Endothelial cell (in vitro differentiated cells): ENCODE measurements around the gene LCN9. TPM values are rescaled to one million over a fixed set of nuclear protein-coding genes. Genes with fewer than 3 reads are reported as not detected.
"Not testable (repeated sequence)": the region's sequence is repeated elsewhere in the genome, so short reads cannot be mapped to it uniquely, and the experiment has no call there.

Source experiments
- DNase-seq: peaks from one replicate; pipeline ENCODE4 v3.0.0; 2021; ENCODE audit warnings: low spot score
- H3K27ac Mint-ChIP-seq: one replicate; pipeline ENCODE4 v1.8.0; 2021; ENCODE audit warnings: mixed read lengths, inconsistent platforms; ENCODE audit not compliant: unreplicated experiment
- H3K27me3 Mint-ChIP-seq: one replicate; pipeline ENCODE4 v1.8.0; 2021; ENCODE audit warnings: mild to moderate bottlenecking, moderate library complexity, mixed read lengths, inconsistent platforms; ENCODE audit not compliant: unreplicated experiment
- H3K36me3 Mint-ChIP-seq: one replicate; pipeline ENCODE4 v1.8.0; 2021; ENCODE audit warnings: mild to moderate bottlenecking, low read depth, mixed read lengths, inconsistent platforms; ENCODE audit not compliant: unreplicated experiment
- H3K4me1 Mint-ChIP-seq: one replicate; pipeline ENCODE4 v1.8.0; 2021; ENCODE audit warnings: mild to moderate bottlenecking, mixed read lengths, inconsistent platforms; ENCODE audit not compliant: unreplicated experiment
- H3K4me3 Mint-ChIP-seq: one replicate; pipeline ENCODE4 v1.8.0; 2021; ENCODE audit warnings: mild to moderate bottlenecking, mixed read lengths, inconsistent platforms; ENCODE audit not compliant: unreplicated experiment
- H3K9me3 Mint-ChIP-seq: one replicate; pipeline ENCODE4 v1.8.0; 2021; ENCODE audit warnings: mixed read lengths, inconsistent platforms; ENCODE audit not compliant: unreplicated experiment
- CTCF ChIP-seq: fragments of 200-600 bp; sonication (generic); IDR thresholded peaks from one replicate; pipeline ENCODE4 v1.5.0; 2021; ENCODE audit warnings: antibody characterized with exemption; ENCODE audit not compliant: unreplicated experiment
- total RNA-seq: library from RNA; stranded (reverse); fragmentation: NEBNext Ultra II Directional; extraction: Animal tissue kit (Norgen Biotek cat#: 25700); gene quantifications from one replicate; pipeline ENCODE4 v1.2.1, GENCODE V29; 2021; ENCODE audit not compliant: unreplicated experiment

Gene LCN9
- total RNA-seq, 1 donor from 2014 or later = not detected

GRCh38 chr9:135620558-135620957, 42.6 kb upstream of the LCN9 start:
- Mint-ChIP-seq H3K4me3 (no peak overlapping the region), H3K27ac (no peak overlapping the region)

GRCh38 chr9:135622415-135623020, 40.6 kb upstream of the LCN9 start:
- no peak overlapping the region for H3K4me3 Mint-ChIP-seq
- no peaks in the 10 kb centered on the region for H3K9me3 Mint-ChIP-seq
- no peaks in the 10 kb centered on the region for H3K36me3 Mint-ChIP-seq
- no peaks in the 10 kb centered on the region for H3K4me1 Mint-ChIP-seq
- no peak overlapping the region for H3K27ac Mint-ChIP-seq
- peaks cover 1% of the 10 kb centered on the region for H3K27me3 Mint-ChIP-seq
- DNase-seq = no peak
- no peak for TF ChIP-seq CTCF

More at GRCh38 chr9:135620558-135620957, 42.6 kb upstream of the LCN9 start:
- DNase-seq = no peak
- H3K36me3 Mint-ChIP-seq = no peaks in the 10 kb centered on the region
- H3K4me1 Mint-ChIP-seq = no peaks in the 10 kb centered on the region
- no peaks in the 10 kb centered on the region for H3K27me3 Mint-ChIP-seq
- no peaks in the 10 kb centered on the region for H3K9me3 Mint-ChIP-seq
- TF ChIP-seq CTCF = no peak

- H3K27me3 Mint-ChIP-seq = peaks cover 1% of the 10 kb centered on the region
- H3K27ac Mint-ChIP-seq = no peak overlapping the region
- no peaks in the 10 kb centered on the region for H3K4me1 Mint-ChIP-seq
- no peak for DNase-seq
- H3K9me3 Mint-ChIP-seq = no peaks in the 10 kb centered on the region
- TF ChIP-seq CTCF = no peak
- no peaks in the 10 kb centered on the region for H3K36me3 Mint-ChIP-seq
- no peak overlapping the region for H3K4me3 Mint-ChIP-seq
Measured at GRCh38 chr9:135624282-135624681, 38.8 kb upstream of the LCN9 start.

GRCh38 chr9:135632841-135633240, 30.3 kb upstream of the LCN9 start:
- no peak for DNase-seq
- Mint-ChIP-seq H3K4me1 (no peaks in the 10 kb centered on the region), H3K4me3 (no peak overlapping the region), H3K36me3 (peaks cover 1% of the 10 kb centered on the region), H3K27me3 (no peaks in the 10 kb centered on the region), H3K9me3 (no peaks in the 10 kb centered on the region), H3K27ac (no peak overlapping the region)
- no peak for TF ChIP-seq CTCF

GRCh38 chr9:135636930-135637530, 26.1 kb upstream of the LCN9 start:
- H3K27me3 Mint-ChIP-seq, H3K9me3 Mint-ChIP-seq, H3K4me1 Mint-ChIP-seq, H3K27ac Mint-ChIP-seq, DNase-seq, H3K4me3 Mint-ChIP-seq: not testable (repeated sequence)
- peaks cover 10% of the 10 kb centered on the region for H3K36me3 Mint-ChIP-seq
